Right kidney (tissue), 1 donor: ENCODE data around the gene COG2.
A peak's percentile ranks its signal among the peaks of the same experiment; 100 is the strongest.

Experiments used
- DNase-seq: peaks from one replicate; pipeline ENCODE4 v3.0.0-alpha.2; 2016

The COG2 gene

GRCh38 chr1:230701895-230702768 lies 59.9 kb downstream of the COG2 start:
- DNase-seq, result no peak

- peak; percentile 49 for DNase-seq
Observed at GRCh38 chr1:230702934-230703678, 60.8 kb downstream of the COG2 start.

- DNase-seq, result no peak
Observed at GRCh38 chr1:230703679-230704385, 61.6 kb downstream of the COG2 start.

- no peak for DNase-seq
Observed at GRCh38 chr1:230704830-230705229, 62.5 kb downstream of the COG2 start.

GRCh38 chr1:230705289-230706019 lies 63.2 kb downstream of the COG2 start:
- DNase-seq, result no peak

- DNase-seq, result no peak
Observed at GRCh38 chr1:230706020-230706699, 63.9 kb downstream of the COG2 start.

- DNase-seq, result no peak
Observed at GRCh38 chr1:230706887-230707731, 64.8 kb downstream of the COG2 start.

GRCh38 chr1:230707732-230708630 lies 65.7 kb downstream of the COG2 start:
- DNase-seq, result no peak

GRCh38 chr1:230708631-230709580 lies 66.6 kb downstream of the COG2 start:
- no peak for DNase-seq

- no peak for DNase-seq
Observed at GRCh38 chr1:230709619-230710542, 67.6 kb downstream of the COG2 start.

GRCh38 chr1:230710543-230710904 lies 68.2 kb downstream of the COG2 start:
- DNase-seq, result no peak

GRCh38 chr1:230711245-230711644 lies 69.0 kb downstream of the COG2 start:
- no peak for DNase-seq

GRCh38 chr1:230712470-230712942 lies 70.2 kb downstream of the COG2 start:
- DNase-seq, result no peak

GRCh38 chr1:230713138-230713537 lies 70.9 kb downstream of the COG2 start:
- DNase-seq, result no peak

GRCh38 chr1:230713547-230713914 lies 71.2 kb downstream of the COG2 start:
- DNase-seq, result no peak

GRCh38 chr1:230713915-230714764 lies 71.9 kb downstream of the COG2 start, which contains the start of gene AGT:
Gene AGT, minus strand, starts transcription at chr1:230714122. Its CDS starts 3,299 bp downstream, at chr1:230710823.
- no peak for DNase-seq
